Embryonic facial prominence (tissue), 1 donor: Measurements from ENCODE around the gene ZNF655.

ENCODE experiments used
- DNase-seq: peaks from one replicate; pipeline ENCODE4 v3.0.0-alpha.2; 2016; ENCODE audit errors: extremely low spot score

Gene ZNF655

DNA sequence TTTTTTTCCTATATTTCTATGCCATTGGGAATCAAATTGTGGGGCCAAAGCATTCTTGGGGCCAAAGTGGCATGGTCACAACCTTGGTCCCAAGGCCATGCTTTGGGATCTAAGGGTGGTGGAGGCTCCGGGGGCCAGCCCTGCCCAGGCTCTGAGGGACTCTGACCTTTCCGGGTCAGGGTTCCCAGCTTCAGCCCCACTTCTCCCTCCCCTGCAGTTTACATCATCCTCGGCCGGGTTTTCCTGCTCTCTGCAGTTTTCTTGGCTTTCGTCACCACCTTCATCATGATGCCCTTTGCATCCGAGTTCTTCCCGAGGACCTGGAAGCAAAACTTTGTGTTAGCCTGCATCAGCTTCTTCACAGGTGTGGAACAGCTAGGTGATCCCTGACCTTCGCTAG lies 48.1 kb downstream of the ZNF655 start:
- no peak for DNase-seq

GRCh38 chr7:99607548-99607947 lies 49.1 kb downstream of the ZNF655 start:
- DNase-seq: no peak

- no peak for DNase-seq
Observed at GRCh38 chr7:99614495-99614894, 56.1 kb downstream of the ZNF655 start.

- no peak for DNase-seq
Observed at GRCh38 chr7:99615989-99616358, 57.5 kb downstream of the ZNF655 start.

DNA sequence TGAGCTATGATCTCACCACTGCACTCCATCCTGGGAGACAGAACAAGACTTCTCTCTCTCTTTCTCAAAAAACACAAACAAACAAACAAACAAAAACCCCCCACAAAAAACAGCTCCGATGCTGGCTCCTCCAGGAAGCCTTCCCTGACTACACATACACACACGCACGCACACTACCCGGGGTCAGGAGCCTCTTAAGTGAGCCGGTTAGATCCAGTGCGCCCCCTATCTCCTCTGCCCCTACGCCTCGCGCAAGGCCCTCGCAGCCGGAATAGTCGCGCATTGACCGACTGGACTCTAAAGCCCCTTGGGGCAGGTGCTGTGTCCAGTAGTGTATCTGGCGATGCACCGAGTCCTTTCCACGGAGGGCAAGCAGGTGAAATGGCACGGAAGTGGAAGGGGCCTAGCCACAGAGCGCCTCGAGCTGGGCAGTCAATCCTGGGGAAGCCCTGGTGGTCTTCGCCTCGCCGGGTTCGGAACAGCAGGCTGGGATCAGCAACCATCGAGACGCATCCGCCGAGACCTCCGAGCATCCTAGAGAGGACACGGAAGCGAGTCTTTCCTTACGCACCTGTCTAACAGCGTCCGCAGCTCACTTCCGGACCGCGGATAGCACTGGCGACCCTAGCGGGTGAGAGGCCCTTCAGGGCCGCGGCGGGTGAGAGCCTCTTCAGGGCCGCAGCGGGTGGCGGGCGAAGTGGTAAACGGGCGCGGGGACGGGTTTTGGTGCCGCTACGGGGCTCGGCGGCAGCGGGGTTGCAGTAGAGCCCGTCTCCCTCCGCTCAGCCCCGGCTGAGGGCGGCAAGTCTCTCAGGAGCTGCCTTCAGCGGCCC lies 58.1 kb downstream of the ZNF655 start, which contains the start of gene ZSCAN25:
TSS of gene ZSCAN25 (plus strand) at position 588 of the 833 bp plus-strand sequence. CDS start 2,661 bp downstream, outside the sequence.
- peak; percentile 70 for DNase-seq

GRCh38 chr7:99617192-99617781 lies 58.8 kb downstream of the ZNF655 start:
- no peak for DNase-seq

DNA sequence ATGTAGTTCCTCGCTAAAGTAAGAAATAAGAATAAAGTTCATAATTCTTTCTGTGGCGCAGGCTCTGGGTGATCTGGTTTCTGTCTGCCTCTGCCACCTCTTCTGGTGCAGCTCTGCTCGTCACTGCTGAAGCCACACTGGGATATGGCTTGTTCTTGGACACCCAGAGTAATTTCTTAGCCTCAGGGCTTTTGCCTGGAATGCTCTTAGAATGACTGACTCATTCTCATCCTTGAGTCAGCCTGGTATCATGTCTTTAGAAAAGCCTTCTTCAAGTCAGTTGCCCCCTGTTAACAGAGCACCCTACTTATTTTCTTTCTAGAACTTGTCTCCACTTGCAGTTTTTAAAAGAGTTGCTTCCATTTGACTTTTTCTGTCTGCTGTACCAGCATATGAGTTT lies 60.3 kb downstream of the ZNF655 start:
- DNase-seq: no peak

DNA sequence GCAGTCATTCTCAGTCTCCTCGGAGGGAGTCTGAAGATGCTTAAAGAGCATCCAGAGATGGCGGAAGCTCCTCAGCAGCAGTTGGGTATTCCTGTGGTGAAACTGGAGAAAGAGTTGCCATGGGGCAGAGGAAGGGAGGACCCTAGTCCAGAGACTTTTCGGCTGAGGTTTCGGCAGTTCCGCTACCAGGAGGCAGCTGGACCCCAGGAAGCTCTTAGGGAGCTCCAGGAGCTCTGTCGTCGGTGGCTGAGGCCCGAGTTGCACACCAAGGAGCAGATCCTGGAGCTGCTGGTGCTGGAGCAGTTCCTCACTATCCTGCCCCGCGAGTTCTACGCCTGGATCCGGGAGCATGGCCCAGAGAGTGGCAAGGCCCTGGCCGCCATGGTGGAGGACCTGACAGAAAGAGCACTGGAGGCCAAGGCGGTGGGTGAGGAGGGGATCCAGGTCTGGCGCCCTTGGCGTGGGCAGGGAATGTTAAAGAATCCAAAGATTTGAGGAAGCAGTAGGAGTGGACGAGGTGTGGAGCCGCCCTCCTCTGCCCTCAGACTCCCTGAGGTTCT lies 61.2 kb downstream of the ZNF655 start:
- no peak for DNase-seq

DNA sequence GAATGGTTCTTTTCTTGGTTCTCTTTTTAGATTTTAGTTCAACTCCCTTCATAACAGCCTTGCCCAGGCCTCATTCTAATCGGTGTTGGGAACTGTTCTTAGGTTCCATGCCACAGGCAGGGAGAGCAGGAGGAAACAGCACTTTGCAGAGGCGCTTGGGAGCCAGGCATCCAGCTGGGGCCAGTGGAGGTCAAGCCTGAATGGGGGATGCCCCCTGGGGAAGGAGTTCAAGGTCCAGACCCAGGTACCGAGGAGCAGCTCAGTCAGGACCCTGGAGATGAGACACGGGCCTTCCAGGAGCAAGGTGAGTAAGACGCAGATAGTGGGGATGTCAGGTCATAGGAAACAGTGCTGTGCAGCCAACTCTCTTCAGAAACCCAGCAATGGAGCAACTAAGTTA lies 62.8 kb downstream of the ZNF655 start:
- DNase-seq: no peak

GRCh38 chr7:99622596-99622995 lies 64.2 kb downstream of the ZNF655 start:
- DNase-seq: no peak

DNA sequence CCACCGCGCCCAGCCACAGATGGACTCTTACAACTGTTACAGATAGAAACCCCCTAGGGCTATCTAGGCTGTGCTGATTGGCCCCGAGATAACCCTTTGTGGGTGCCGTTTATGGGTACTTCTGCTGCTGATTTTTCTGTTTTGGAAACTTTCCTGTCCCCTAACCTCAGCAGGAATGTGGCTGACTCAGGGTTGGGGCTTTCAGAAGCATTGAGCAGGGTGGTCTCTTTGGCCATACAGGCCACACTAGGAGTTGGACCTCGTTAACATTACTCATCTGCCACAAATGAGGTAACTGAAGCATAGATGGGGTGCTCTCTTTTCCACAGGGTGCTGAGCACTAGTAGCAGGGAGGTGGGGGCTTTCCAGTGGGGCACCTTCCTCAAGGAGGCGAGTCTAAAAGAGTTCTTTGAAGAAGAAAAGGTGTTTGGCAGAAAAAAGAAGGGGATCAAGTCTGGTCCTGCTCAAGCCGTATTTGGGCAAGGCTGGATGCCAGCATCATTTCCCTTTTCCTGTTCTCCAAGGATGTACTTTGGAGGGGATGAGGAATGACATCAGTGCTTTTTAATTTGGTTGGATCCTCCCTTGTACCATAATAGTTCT lies 64.8 kb downstream of the ZNF655 start:
- DNase-seq: no peak

GRCh38 chr7:99623702-99624447 lies 65.4 kb downstream of the ZNF655 start:
- no peak for DNase-seq

DNA sequence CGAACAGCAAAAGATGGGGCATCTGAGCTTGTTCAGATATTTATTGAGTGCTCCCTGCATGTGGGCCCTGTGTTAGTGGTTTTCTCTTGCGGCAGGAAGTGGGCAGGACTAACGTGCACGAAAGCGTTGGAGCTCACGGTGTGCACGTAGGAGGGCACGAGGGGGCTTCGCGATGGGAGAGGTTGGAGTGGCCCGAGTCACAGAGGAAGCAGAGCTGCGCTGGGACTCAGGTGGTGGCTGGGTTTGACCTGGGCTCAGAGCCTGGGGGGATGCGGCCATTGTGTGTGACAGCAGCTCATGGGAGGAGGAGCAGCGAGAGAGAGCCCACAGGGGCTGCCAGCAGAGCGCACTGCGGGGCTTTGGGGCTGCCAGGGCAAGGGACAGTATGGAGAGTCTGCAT lies 66.0 kb downstream of the ZNF655 start:
- no peak for DNase-seq

DNA sequence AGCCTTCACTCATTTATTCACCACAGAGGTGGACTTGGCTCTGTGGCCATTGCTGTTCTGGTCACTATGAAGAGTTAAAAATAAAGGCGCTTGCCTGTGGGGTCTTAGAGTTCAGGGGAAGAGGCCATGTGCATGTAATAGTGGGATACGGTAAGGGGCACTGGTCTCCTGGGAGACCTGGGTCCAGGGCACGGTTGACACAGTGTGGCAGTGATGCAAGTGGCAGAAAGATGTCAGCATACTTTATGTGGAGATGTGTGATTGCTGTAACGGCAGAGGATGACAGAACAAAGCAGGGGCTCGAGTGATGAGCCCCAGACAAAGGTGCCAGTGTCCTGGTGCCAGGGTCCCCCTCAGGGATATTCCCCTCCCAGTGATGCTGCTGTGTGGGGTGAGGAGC lies 66.9 kb downstream of the ZNF655 start:
- no peak for DNase-seq

DNA sequence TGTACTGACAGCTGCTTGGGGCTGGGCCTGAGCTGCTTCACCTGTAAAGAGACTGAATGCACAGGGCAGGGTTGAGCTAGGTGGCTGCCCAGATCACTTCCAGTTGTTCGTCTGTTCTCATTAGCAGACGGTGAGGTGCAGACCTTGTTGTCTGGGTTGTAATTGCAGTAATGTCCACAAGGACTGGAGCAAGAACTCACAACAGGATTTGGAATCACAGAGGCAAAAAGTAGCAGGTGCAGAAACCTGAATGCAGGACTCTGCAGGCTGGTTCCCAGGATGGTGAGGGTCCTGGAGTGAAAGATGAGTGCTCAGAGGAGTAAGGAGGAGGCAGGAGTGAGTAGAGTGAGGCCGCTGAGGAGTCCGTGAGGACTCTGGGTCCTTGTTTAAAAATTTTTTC lies 67.5 kb downstream of the ZNF655 start:
- DNase-seq: no peak
